SU-DHL-6 (cell line): ENCODE measurements around the gene DAPK1.

Experiments
- H2AFZ ChIP-seq: fragments of 200-600 bp; sonication (generic); 2 replicates; pipeline ENCODE4 v1.6.1; 2014; ENCODE audit warnings: low read depth, mild to moderate bottlenecking, moderate library complexity, mixed read lengths, antibody characterized with exemption, low read length; ENCODE audit not compliant: severe bottlenecking
- H3F3A ChIP-seq: fragments of 200-600 bp; shearing (Covaris generic); 2 replicates; pipeline ENCODE4 v1.6.0; 2016; ENCODE audit warnings: antibody characterized with exemption, mild to moderate bottlenecking; ENCODE audit not compliant: insufficient read depth
- H3K27ac ChIP-seq: fragments of 200-600 bp; sonication (generic); 2 replicates; pipeline ENCODE4 v1.5.1; 2016; ENCODE audit warnings: low read depth, mild to moderate bottlenecking, low read length, moderate library complexity, mixed read lengths
- H3K27me3 ChIP-seq: fragments of 200-600 bp; sonication (generic), shearing (Covaris generic); 2 replicates; pipeline ENCODE4 v1.6.0; 2014; ENCODE audit warnings: mild to moderate bottlenecking, low read length
- H3K36me3 ChIP-seq: fragments of 200-600 bp; sonication (generic); 2 replicates; pipeline ENCODE4 v1.6.1; 2014; ENCODE audit warnings: mild to moderate bottlenecking, low read length, mixed read lengths
- H3K4me2 ChIP-seq: fragments of 300-600, 200-600 bp; shearing (Covaris generic), sonication (generic); 2 replicates; pipeline ENCODE4 v1.6.0; 2014; ENCODE audit warnings: low read length, low read depth, mild to moderate bottlenecking; ENCODE audit not compliant: poor library complexity, severe bottlenecking
- H3K4me3 ChIP-seq: fragments of 200-600 bp; sonication (generic); 2 replicates; pipeline ENCODE4 v1.5.1; 2014; ENCODE audit warnings: antibody characterized with exemption, low read length, mild to moderate bottlenecking, mixed read lengths; ENCODE audit not compliant: insufficient read depth, poor library complexity, severe bottlenecking
- H3K79me2 ChIP-seq: fragments of 200-600 bp; sonication (generic); 2 replicates; pipeline ENCODE4 v1.6.1; 2014; ENCODE audit warnings: mild to moderate bottlenecking, low read length, moderate library complexity; ENCODE audit not compliant: insufficient read depth
- H3K9ac ChIP-seq: fragments of 200-600 bp; sonication (generic); 2 replicates; pipeline ENCODE4 v1.7.0; 2014; ENCODE audit warnings: mild to moderate bottlenecking, low read length
- H3K9me2 ChIP-seq: fragments of 200-600 bp; sonication (generic); replicated peaks from 2 replicates; pipeline ENCODE4 v1.6.1; 2014; ENCODE audit warnings: low read length; ENCODE audit not compliant: insufficient read depth
- H3K9me3 ChIP-seq: fragments of 200-600 bp; sonication (generic); 2 replicates; pipeline ENCODE4 v1.6.1; 2014; ENCODE audit warnings: low read length, mixed read lengths; ENCODE audit not compliant: insufficient read depth
- H4K20me1 ChIP-seq: fragments of 200-600 bp; sonication (generic); 2 replicates; pipeline ENCODE4 v1.6.1; 2014; ENCODE audit warnings: low read depth, mild to moderate bottlenecking, antibody characterized with exemption, low read length, moderate library complexity, mixed read lengths
- CTCF ChIP-seq: fragments of 200-600 bp; sonication (generic); IDR thresholded peaks from one replicate; pipeline ENCODE4 v1.5.1; 2017; ENCODE audit warnings: antibody characterized with exemption, mild to moderate bottlenecking, low read length, moderate library complexity; ENCODE audit not compliant: insufficient read depth, poor library complexity, severe bottlenecking
- EZH2phosphoT487 ChIP-seq: fragments of 200-600 bp; sonication (generic), shearing (Covaris generic); conservative IDR thresholded peaks from 2 replicates; pipeline ENCODE4 v1.6.1; 2018; ENCODE audit warnings: mild to moderate bottlenecking, antibody characterized with exemption, low read length, moderate library complexity, mixed read lengths

Gene DAPK1

GRCh38 chr9:87653941-87654340, 156.3 kb downstream of the DAPK1 start:
- Histone ChIP-seq H4K20me1 (no peaks in the 10 kb centered on the region), H3K27ac (no peak overlapping the region), H3F3A (no peaks in the 10 kb centered on the region), H3K4me3 (no peak overlapping the region), H3K9me3 (no peaks in the 10 kb centered on the region), H3K9ac (no peak overlapping the region), H3K9me2 (no peaks in the 10 kb centered on the region), H3K36me3 (no peaks in the 10 kb centered on the region), H3K4me2 (no peak overlapping the region), H3K27me3 (no peaks in the 10 kb centered on the region), H3K79me2 (no peaks in the 10 kb centered on the region), H2AFZ (no peak overlapping the region)
- no peak for TF ChIP-seq EZH2phosphoT487

- TF ChIP-seq CTCF (no peak), EZH2phosphoT487 (no peak)
- Histone ChIP-seq H4K20me1 (no peaks in the 10 kb centered on the region), H3K4me2 (no peak overlapping the region)
Observed at GRCh38 chr9:87655731-87656130, 158.1 kb downstream of the DAPK1 start.

GRCh38 chr9:87656485-87656884, 158.8 kb downstream of the DAPK1 start:
- Histone ChIP-seq H3K9me3 (no peaks in the 10 kb centered on the region), H2AFZ (no peak overlapping the region), H3K9ac (no peak overlapping the region), H3K79me2 (no peaks in the 10 kb centered on the region), H3K4me2 (no peak overlapping the region), H3K9me2 (no peaks in the 10 kb centered on the region), H3K27me3 (no peaks in the 10 kb centered on the region), H4K20me1 (no peaks in the 10 kb centered on the region), H3F3A (no peaks in the 10 kb centered on the region), H3K36me3 (no peaks in the 10 kb centered on the region), H3K4me3 (no peak overlapping the region), H3K27ac (no peak overlapping the region)
- TF ChIP-seq CTCF (no peak), EZH2phosphoT487 (no peak)

More at GRCh38 chr9:87655731-87656130, 158.1 kb downstream of the DAPK1 start:
- Histone ChIP-seq H3K4me3 (no peak overlapping the region), H3K36me3 (no peaks in the 10 kb centered on the region), H2AFZ (no peak overlapping the region), H3K79me2 (no peaks in the 10 kb centered on the region), H3K27ac (no peak overlapping the region), H3K9me3 (no peaks in the 10 kb centered on the region), H3K9ac (no peak overlapping the region), H3F3A (no peaks in the 10 kb centered on the region), H3K9me2 (no peaks in the 10 kb centered on the region), H3K27me3 (no peaks in the 10 kb centered on the region)

GRCh38 chr9:87657190-87657589, 159.5 kb downstream of the DAPK1 start:
- TF ChIP-seq CTCF (no peak), EZH2phosphoT487 (no peak)
- no peaks in the 10 kb centered on the region for H3K36me3 ChIP-seq
- H3F3A ChIP-seq, result no peaks in the 10 kb centered on the region
- H3K9ac ChIP-seq, result no peak overlapping the region
- H3K4me3 ChIP-seq, result no peak overlapping the region
- H3K9me2 ChIP-seq, result no peaks in the 10 kb centered on the region
- no peaks in the 10 kb centered on the region for H4K20me1 ChIP-seq
- no peak overlapping the region for H3K27ac ChIP-seq
- H3K9me3 ChIP-seq, result no peaks in the 10 kb centered on the region
- H3K79me2 ChIP-seq, result no peaks in the 10 kb centered on the region
- H3K4me2 ChIP-seq, result no peak overlapping the region
- H2AFZ ChIP-seq, result no peak overlapping the region
- H3K27me3 ChIP-seq, result no peaks in the 10 kb centered on the region
